Gastrocnemius medialis (tissue), 4 donors: ENCODE measurements around the gene MARCHF3. TPM values are rescaled to one million over a fixed set of nuclear protein-coding genes. Genes with fewer than 3 reads are reported as not detected.

Source experiments
- ATAC-seq, 2 donors: fragments of 150-250 bp; one replicate each; pipeline ENCODE4 v1.9.1; 2016
- DNase-seq, 2 donors: peaks; one replicate each; pipeline ENCODE4 v3.0.0-alpha.2; 2019
- H3K27ac ChIP-seq, 4 donors: fragments of 200-600 bp; sonication (generic); 1 replicate in 1 of 4; 2 replicates in 3 of 4; pipeline ENCODE4 v1.5.1; 2016 to 2018; ENCODE audit warnings: mild to moderate bottlenecking in 2 of 4, moderate library complexity in 1 of 4
- H3K27me3 ChIP-seq, 3 donors: fragments of 200-600 bp; sonication (generic) in 2 of 3; 1 replicate in 1 of 3; 2 replicates in 2 of 3; pipeline versions ENCODE4 v1.5.1 to v1.6.0; 2016 to 2019; ENCODE audit warnings: mild to moderate bottlenecking in 1 of 3, moderate library complexity in 1 of 3
- H3K36me3 ChIP-seq, 2 donors: fragments of 200-600 bp; sonication (generic) in 1 of 2; one replicate each; pipeline ENCODE4 v1.5.1; 2017 to 2018
- H3K4me1 ChIP-seq, 2 donors: fragments of 200-600 bp; sonication (generic) in 1 of 2; one replicate each; pipeline ENCODE4 v1.5.1; 2016 to 2017; ENCODE audit warnings: mild to moderate bottlenecking in 2 of 2
- H3K4me3 ChIP-seq, 4 donors: fragments of 200-600 bp; sonication (generic) in 3 of 4; 1 replicate in 1 of 4; 2 replicates in 3 of 4; pipeline ENCODE4 v1.5.1; 2016 to 2019; ENCODE audit warnings: mild to moderate bottlenecking in 2 of 4
- H3K9me3 ChIP-seq, 3 donors: fragments of 200-600 bp; sonication (generic) in 2 of 3; 1 replicate in 1 of 3; 2 replicates in 2 of 3; pipeline ENCODE4 v1.5.1; 2016 to 2019
- CTCF ChIP-seq, 5 experiments: fragments of 450-650 bp in 3 of 5; fragments of 200-600 bp in 2 of 5; sonication (generic) in 2 of 5; IDR thresholded peaks in 4 of 5; conservative IDR thresholded peaks in 1 of 5; 1 replicate in 4 of 5; 2 replicates in 1 of 5; pipeline ENCODE4 v1.5.1; 2016 to 2019; ENCODE audit warnings: antibody characterized with exemption in 5 of 5, mild to moderate bottlenecking in 3 of 5, moderate library complexity in 3 of 5
- POLR2A ChIP-seq, 2 donors: fragments of 450-650 bp; IDR thresholded peaks; one replicate each; pipeline ENCODE4 v1.6.1; 2017; ENCODE audit warnings: antibody characterized with exemption in 2 of 2, mild to moderate bottlenecking in 2 of 2, moderate library complexity in 2 of 2
- in situ Hi-C, 4 donors: fragments of 200-750 bp; cut with MboI; loops; one replicate each; pipeline versions ENCODE4 v1.15.0 to v1.8.0; 2017; ENCODE audit warnings: low sequenced_read_pairs in 4 of 4
- intact Hi-C: fragments of 100-400 bp; cut with DNase I; formaldehyde crosslinking; loops from one replicate; pipeline ENCODE4 v1.15.1; 2023; ENCODE audit warnings: low total_unique reads
- total RNA-seq, 4 donors: library from RNA; depleted of rRNA; stranded (reverse); fragments of >200 nt; gene quantifications; one replicate each; pipeline versions ENCODE4 v1.1.0 to v1.2.3, GENCODE V29; 2016

MARCHF3 gene
- total RNA-seq, 4 donors from 2014 or later: 2.4 to 6.2 (median 3.6) TPM

- DNase-seq (peak in 1 of 2 donors; percentile 15), ATAC-seq (peak in 1 of 2 donors; percentile 1)
- H3K36me3 ChIP-seq: no peaks in the 10 kb centered on the region
- no peaks in the 10 kb centered on the region for H3K27me3 ChIP-seq
- H3K4me1 ChIP-seq: peaks cover 4 to 31% of the 10 kb centered on the region in 2 donors
- H3K27ac ChIP-seq: peak overlapping the region; percentile 89 to 95 (median 92)
- peak overlapping the region; percentile 80 to 95 (median 94) for H3K4me3 ChIP-seq
- H3K9me3 ChIP-seq: no peaks in the 10 kb centered on the region
- in situ Hi-C loops: loop anchor here in 1 of 4 donors (25.0 kb wide), 1 partner anchor 169 kb away; no protein-coding TSS in a partner anchor
- TF ChIP-seq CTCF (IDR thresholded peaks at IDR 0.05 in 4 of 5, conservative IDR thresholded peaks at IDR 0.05 in 1 of 5) (no peak), POLR2A (IDR thresholded peaks at IDR 0.05) (no peak)
- intact Hi-C loops: loop anchor here (2.0 to 5.0 kb wide), 2 partner anchors 41 to 254 kb away; partner anchors contain the start of genes C5orf63 and LMNB1
These were observed 947 bp upstream of the MARCHF3 start for GRCh38 chr5:127031147-127031862.

- intact Hi-C loops: loop anchor here (2.0 to 5.0 kb wide), 4 partner anchors 43 to 252 kb away; partner anchors contain the start of genes C5orf63 and LMNB1
- peak overlapping the region; percentile 80 to 95 (median 94) for H3K4me3 ChIP-seq
- H3K36me3 ChIP-seq: no peaks in the 10 kb centered on the region
- TF ChIP-seq POLR2A (IDR thresholded peaks at IDR 0.05): no peak
- peak; percentile 33 to 72 (median 45) for TF ChIP-seq CTCF (IDR thresholded peaks at IDR 0.05 in 4 of 5, conservative IDR thresholded peaks at IDR 0.05 in 1 of 5)
- peak overlapping the region; percentile 89 to 95 (median 92) for H3K27ac ChIP-seq
- no peaks in the 10 kb centered on the region for H3K27me3 ChIP-seq
- DNase-seq (peak; percentile 34 to 60), ATAC-seq (peak; percentile 46 to 59)
- in situ Hi-C loops: loop anchor here in 1 of 4 donors (25.0 kb wide), 1 partner anchor 167 kb away; no protein-coding TSS in a partner anchor
- H3K4me1 ChIP-seq: peaks cover 11 to 36% of the 10 kb centered on the region in 2 donors
- no peaks in the 10 kb centered on the region for H3K9me3 ChIP-seq
These were observed 638 bp downstream of the MARCHF3 start for GRCh38 chr5:127029581-127030258.

- intact Hi-C loops: loop anchor here (5.0 kb wide), 2 partner anchors 107 to 167 kb away; no protein-coding TSS in a partner anchor
- peaks cover 11 to 36% of the 10 kb centered on the region in 2 donors for H3K4me1 ChIP-seq
- ATAC-seq: no peak
These were observed 1.4 kb downstream of the MARCHF3 start for GRCh38 chr5:127028822-127029457.

More at GRCh38 chr5:127028822-127029457, 1.4 kb downstream of the MARCHF3 start:
- no peaks in the 10 kb centered on the region for H3K9me3 ChIP-seq
- no peak for DNase-seq
- no peaks in the 10 kb centered on the region for H3K36me3 ChIP-seq
- H3K27me3 ChIP-seq: no peaks in the 10 kb centered on the region
- in situ Hi-C loops: loop anchor here in 1 of 4 donors (25.0 kb wide), 1 partner anchor 167 kb away; no protein-coding TSS in a partner anchor
- H3K4me3 ChIP-seq: peak overlapping the region; percentile 80 to 95 (median 94)
- H3K27ac ChIP-seq: peak overlapping the region in 2 of 4 donors; percentile 92 to 95
- TF ChIP-seq POLR2A (IDR thresholded peaks at IDR 0.05) (no peak), CTCF (IDR thresholded peaks at IDR 0.05 in 4 of 5, conservative IDR thresholded peaks at IDR 0.05 in 1 of 5) (no peak)
